GM19193 (cell line): ENCODE data around the gene RASGEF1C.

Experiments
- POLR2A ChIP-seq: IDR thresholded peaks from 4 replicates; pipeline ENCODE4 v1.6.1; 2011; ENCODE audit not compliant: insufficient read depth, insufficient read length; ENCODE audit errors: extremely low read depth

RASGEF1C gene

DNA sequence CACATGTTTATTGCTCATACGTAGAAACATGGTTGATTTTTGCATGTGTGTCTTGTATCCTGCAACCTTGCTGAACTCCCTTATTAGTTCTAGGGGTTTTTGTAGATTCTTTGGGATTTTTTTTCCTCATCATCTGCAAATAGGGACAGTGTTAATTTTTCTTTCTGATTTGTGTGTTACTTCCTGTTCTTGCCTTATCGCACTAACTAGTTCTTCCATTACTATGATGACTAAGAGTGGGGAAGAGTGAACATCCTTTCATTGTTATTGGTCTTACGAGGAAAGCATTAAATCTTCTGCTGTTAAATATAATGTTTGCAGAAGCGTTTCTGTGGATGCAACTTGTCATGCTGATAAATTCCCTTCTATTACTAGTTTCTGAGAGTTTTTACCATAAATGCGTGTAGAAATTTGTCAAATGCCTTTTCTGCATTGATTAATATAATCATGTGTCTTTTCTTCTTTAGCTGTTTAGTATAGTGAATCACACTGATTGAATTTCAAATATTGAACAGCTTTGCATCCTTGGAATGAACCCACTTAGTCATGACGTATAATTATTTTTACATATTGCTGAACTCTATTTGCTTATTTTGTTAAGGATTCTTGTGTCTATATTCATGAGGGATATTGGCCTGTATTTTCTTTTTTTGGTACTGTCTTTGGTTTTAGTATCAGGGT lies 105.4 kb downstream of the RASGEF1C start:
- no peak for TF ChIP-seq POLR2A

DNA sequence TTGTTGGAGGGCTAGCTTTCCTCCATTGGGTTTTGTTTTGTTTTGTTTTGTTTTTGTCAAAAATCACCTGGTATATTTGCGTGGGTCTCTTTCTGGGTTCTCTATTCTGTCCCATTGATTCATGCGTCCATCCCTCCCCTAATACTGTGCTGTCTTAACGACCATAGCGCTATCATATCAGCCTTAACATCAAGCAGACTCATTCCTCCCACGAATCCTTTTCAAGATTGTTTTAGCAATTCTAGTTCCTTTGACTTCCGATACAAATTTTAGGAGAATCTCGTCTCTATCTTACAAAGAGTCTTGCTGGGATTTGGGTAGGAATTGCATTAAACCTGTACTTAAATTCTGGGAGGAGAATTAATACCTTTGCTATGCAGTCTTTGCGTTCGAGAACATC lies 106.4 kb downstream of the RASGEF1C start:
- no peak for TF ChIP-seq POLR2A

DNA sequence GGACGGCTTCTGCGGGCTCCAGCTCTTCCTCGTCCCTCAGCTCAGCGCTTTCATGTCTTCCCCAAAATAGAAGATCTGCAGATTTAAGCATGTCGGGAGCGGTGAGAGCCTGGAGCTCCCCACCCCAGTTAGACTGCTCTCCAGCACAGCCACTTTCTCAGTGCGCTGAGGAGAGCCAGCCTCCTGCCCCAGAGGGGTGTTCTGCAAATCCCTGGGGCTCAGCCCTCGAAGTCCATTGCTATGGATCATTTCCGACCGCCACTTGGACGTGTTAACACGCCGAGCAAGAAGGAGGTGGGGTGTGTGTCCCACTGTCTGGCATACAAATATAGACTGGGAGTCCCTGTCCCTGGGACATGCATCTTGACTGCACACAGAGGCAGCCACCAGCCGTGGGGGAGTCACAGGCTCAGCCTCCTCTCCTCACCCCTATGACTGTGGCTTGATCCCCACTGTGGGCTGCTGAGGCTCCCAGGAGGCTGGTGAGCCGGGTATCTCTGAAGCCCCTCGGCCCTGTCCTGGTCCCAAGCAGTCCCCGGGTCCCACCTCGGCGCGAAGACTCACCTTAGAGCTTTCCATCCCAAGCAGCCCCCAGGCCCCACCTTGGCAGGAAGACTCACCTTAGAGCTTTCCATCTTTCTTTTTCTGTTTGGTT lies 107.4 kb downstream of the RASGEF1C start:
- TF ChIP-seq POLR2A = no peak

DNA sequence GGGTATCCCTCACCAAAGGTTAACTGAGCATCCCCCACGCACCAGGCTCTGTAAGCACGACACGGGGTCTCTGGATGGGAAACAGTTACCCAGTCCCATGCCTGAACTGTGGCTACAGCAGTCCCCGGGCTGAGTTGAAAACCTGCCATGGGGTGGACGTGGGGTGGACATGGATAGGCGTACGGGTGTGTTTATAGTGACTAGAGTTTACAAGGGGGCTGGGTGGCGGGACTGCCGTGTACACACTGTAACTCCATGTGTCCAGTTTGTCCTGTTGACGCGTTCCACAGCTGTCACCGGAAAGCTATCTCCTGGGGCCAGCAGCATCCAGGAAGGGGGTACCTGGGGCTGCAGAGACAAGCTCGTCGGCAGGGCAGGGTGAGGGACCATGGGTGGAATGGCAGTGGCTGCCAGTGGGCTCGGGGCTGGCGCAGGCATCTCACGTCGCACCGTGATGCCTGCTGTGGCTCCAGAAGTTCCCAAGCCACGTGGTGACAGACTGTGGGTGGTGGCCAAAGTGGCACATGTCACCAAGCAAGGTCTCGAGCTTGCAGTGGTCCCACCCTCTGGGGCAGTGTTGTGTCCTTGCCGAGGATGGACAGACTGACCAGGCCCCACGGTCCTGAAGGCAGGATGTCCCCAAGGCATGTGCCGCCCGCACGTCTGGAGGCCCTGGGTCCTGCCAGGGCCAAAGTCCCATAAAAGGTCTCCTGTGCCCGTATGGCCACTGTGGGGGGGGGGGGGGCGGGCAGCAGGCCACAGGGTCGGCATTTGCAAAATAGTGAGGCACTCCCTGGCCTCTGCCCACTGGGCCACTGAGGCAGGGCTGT lies 108.2 kb downstream of the RASGEF1C start:
- no peak for TF ChIP-seq POLR2A

DNA sequence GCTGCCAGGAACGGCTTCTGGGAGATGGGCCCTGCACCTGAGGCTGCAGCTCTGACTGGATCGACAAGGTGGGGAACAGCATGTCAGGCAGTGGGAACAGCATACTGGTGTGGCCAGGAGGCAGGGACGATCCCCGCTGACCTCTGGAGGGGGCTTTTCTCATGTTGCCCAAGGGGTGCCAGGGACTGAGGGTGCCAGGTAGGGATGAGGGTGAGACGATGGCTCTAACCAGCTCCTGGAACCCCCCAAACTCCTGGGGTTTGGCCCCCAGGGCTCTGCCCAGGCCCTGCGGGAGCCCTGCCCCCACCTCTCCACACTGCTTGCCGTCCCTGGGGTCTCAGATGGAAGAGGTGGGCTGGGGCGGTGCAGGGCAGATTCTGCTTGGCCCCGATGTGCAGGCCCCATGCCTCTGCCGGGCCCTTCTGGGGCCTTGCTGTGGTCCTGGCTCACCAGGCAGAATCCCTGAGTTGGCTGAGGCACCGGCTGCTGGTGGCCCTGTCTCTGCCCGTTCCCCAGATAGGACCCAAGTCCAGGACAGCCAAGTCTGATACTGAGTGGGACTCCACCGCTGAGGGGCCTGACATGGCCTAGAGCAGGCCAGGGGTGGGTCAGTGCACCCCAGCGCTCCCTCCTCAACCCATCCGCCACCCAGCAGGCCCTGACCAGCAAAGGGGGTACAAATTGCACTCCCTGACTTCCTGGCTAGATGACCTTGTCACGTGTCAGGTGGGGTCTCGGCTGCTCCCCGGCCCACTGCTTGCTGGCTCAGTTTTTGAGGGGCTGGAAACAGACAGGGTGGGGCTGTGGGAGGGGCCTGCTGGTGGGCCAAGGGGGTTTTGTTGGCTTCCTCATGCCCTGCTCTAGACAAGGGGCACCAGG lies 109.0 kb downstream of the RASGEF1C start:
- TF ChIP-seq POLR2A = no peak

DNA sequence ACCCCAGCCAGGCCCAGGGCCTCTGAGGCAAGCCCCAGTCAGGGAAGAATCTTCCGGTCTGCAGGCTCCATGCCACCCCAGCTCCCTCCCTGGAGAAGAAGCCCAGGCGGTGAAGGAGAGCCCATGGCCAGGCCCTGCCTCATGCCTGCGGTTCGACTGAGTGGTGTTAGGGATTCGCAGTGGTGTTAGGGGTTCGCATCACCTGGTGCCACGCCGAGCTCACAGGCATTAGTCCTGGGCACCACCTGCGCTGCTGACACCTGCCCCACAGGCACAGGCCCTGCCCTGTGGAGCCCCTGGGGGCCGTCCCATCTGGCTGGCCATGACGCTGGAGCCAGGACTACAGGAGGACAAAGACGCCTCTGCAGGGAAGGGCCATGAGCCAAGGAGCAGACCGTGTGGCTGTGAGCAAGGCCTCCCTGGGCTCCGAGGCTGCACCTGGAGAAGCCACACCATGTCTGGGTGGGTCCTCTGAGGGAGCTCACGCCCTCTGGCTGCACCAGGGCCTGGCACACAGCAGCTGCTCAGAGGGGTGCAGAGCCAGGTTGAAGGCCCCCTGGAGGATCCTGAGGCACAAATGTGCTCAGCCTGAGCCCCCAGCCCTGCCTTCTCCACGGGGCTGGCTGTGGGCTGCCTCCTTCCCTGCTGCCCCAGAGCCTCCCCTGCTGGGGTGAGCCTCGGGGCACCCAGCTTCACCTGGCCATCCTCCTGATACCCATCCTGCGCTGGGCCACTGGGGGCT lies 109.8 kb downstream of the RASGEF1C start:
- no peak for TF ChIP-seq POLR2A

DNA sequence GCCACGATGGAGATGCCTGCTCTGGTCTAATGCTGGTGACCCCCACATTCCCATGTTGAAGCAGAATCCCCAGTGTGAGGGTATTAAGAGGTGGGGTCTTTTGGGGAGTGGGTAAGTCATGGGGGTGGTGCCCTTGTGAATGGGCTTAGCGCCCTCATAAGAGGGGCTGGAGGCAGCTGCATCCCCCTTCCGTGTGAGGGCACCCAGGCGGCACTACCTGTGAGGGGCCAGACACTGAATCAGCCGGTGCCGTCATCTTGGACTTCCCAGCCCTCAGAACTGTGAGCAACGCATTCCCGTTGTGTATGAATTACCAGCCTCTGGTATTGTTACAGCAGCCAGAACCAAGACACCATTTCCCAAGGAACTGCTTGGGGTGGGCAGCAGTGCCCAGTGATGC lies 110.5 kb downstream of the RASGEF1C start:
- TF ChIP-seq POLR2A = no peak

DNA sequence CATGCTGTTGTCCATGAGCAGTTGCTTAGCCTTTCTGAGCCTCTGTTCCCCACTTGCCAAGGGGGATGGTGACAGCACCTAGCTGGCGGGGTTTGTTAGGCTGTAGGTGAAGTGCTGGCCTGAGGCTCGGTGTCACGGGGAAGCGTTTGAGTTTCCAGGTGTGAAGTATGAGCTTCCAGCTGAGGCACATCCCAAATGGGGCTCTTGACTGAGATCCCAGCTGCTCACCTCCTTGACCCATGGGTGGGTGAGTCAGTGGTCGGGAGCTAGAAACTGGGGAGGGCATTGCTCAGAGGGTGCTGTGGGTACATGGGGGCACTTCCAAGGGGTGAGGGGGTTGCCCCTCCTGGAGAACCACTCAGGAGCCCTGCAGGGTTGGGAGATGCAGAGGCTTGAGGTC lies 111.1 kb downstream of the RASGEF1C start:
- TF ChIP-seq POLR2A = no peak

DNA sequence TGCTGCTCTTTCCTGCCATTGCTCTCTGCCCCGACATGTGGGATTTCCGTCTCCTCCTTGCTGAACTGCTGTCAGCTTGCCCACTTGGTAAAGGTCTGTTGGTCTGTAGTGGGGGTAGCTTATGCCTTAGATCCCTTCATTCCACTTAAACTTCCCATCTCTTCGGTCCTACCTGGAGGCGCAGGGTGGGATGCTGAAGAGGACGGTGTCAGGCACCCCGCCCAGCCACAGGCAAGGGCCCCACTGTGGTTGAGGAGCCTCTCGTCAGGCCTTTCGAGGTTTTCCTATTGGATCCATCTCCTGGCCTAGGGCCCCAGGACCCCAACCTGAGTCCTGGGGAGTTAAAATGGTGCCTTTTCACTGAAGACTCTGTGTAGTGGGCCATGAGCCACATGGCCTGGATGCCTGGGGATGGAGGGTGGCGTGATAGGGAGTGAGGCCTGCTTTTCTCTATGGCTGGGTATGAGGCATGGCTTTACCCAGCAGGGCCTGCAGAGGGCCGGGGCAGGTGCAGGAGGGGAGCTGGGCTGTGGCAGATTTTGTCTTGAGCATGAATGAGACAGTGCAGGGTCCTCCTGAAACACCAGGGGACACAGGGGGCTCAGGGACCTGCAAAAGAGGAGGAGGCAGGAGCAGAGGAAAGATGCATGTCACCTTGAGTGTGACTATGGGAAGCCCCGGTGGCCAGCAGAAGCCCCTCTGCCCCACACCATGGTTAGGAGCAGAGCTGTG lies 111.7 kb downstream of the RASGEF1C start:
- TF ChIP-seq POLR2A = no peak

DNA sequence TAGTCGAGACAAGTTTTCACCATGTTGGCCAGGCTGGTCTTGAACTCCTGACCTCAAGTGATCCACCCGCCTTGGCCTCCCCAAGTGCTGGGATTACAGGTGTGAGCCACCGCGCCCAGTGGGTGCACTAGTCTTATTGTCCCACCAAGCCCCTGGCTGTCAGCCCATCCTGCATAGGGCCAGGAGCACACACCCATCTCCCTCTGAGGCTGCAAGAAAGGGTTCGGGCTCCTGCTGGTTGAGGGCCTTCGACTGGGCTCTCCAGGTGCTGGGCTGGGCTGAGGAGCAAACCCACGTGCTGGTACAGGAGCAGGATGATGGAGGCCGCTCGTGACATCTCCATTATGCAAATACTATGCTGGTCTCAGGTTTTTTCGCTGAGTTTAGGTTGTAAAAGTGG lies 112.4 kb downstream of the RASGEF1C start:
- no peak for TF ChIP-seq POLR2A

DNA sequence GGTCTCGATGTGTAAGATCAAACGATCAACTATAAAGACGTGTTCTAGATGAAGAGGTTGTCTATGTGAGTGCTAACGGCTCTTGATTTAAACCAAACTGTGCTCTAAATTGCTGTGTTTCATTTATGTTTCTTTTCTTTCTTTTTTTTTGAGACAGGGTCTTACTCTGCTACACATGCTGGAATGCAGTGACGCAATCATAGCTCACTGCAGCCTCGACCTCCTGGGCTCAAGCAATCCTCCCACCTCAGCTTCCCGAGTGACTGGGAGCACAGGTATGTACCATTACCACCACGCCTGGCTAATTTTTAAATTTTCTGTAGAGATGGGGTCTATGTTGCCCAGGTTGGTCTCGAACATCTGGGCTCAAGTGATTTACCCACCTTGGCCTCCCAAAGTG lies 113.5 kb downstream of the RASGEF1C start:
- no peak for TF ChIP-seq POLR2A

DNA sequence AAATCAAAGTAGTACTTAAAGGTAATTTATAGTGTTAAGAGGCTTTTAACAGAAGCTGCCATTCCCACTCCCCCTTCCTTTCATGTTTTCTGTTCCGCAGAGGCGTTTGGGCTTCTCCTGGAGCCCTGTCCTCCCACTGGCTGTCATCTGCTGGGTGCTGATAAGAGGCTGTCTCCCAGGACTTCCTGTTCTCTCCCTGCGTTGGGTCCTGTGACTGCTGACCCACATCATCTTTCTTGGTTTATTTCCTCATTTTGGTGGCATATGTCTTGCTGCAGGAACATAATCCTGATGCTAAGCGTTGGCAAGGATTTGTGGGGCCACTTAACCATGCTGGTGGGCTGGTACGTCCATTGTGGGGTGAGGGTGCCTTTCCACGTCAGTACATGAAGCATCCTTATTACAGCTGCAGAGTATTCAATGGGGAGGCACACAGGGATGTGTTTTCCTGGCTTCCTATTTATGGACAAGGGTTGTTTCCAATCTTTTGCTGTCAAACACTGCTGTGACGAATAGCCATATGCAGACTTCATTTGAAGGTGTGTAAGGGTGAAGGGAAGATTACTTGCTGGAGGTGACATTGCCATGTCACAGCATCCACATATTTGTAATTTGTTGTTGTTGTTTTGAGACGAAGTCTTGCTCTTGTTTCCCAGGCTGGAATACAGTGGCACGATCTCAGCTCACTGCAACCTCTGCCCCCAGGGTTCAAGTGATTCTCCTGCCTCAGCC lies 115.2 kb downstream of the RASGEF1C start:
- no peak for TF ChIP-seq POLR2A

DNA sequence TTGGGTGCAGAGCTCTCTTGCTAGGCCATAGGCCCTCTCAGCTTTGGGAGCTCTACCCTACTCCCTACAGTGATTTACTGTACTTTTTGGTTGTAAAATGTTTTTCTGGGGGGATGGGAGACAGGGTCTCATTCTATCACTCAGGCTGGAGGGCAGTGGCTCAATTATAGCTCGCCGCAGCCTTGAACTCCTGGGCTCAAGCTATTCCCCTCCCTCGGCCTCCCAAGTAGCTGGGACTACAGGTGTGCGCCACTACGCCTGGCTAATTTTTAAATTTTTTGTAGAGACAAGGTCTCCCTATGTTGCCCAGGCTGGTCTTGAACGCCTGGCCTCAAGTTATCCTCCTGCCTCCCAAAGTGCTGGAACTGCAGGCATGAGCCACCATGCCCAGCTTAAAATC lies 115.8 kb downstream of the RASGEF1C start:
- TF ChIP-seq POLR2A = no peak
